Astrocyte of the spinal cord (primary cell): Measurements from ENCODE around the gene EXOC6B.
"Not testable (repeated sequence)": the region's sequence is repeated elsewhere in the genome, so short reads cannot be mapped to it uniquely, and the experiment has no call there.

Source experiments
- DNase-seq: peaks from one replicate; pipeline ENCODE4 v3.0.0; 2011; ENCODE audit warnings: low read depth, low spot score
- H3K4me3 ChIP-seq: 2 replicates; pipeline ENCODE4 v1.5.1; 2011; ENCODE audit warnings: low read depth, mild to moderate bottlenecking, low read length, moderate library complexity
- in situ Hi-C: cut with HindIII; loops from 2 replicates; pipeline ENCODE4 v1.10.0; 2017; ENCODE audit warnings: low sequenced_read_pairs
- TF ChIP-seq, protein P1 (sequence below): IDR thresholded peaks from 2 replicates; pipeline ENCODE4 v1.5.1; 2012; ENCODE audit warnings: low read depth, mild to moderate bottlenecking, low read length, inconsistent platforms

The EXOC6B gene

DNA sequence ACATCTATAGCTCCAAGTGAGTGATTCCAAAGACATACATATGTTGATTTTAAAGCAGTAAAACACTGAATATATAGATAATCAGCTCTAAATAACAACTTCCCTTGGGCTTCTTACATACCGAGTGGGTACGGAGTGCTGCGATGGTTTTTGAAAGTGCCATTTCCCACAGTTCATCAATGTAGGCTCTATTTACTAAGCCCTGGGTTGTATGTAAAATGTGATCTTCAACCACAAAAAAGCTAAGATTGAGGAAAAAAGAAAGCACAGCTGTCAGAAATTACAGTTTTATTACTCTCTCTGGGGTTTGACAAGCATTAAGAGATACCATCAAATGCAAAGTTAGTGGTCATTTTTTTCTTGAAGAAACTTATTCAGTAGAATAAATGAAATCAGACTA lies 312.8 kb downstream of the EXOC6B start:
- DNase-seq = no peak
- in situ Hi-C loops = no loop called here
- no peak overlapping the region for H3K4me3 ChIP-seq
- TF ChIP-seq, protein P1, sequence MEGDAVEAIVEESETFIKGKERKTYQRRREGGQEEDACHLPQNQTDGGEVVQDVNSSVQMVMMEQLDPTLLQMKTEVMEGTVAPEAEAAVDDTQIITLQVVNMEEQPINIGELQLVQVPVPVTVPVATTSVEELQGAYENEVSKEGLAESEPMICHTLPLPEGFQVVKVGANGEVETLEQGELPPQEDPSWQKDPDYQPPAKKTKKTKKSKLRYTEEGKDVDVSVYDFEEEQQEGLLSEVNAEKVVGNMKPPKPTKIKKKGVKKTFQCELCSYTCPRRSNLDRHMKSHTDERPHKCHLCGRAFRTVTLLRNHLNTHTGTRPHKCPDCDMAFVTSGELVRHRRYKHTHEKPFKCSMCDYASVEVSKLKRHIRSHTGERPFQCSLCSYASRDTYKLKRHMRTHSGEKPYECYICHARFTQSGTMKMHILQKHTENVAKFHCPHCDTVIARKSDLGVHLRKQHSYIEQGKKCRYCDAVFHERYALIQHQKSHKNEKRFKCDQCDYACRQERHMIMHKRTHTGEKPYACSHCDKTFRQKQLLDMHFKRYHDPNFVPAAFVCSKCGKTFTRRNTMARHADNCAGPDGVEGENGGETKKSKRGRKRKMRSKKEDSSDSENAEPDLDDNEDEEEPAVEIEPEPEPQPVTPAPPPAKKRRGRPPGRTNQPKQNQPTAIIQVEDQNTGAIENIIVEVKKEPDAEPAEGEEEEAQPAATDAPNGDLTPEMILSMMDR = no peak

DNA sequence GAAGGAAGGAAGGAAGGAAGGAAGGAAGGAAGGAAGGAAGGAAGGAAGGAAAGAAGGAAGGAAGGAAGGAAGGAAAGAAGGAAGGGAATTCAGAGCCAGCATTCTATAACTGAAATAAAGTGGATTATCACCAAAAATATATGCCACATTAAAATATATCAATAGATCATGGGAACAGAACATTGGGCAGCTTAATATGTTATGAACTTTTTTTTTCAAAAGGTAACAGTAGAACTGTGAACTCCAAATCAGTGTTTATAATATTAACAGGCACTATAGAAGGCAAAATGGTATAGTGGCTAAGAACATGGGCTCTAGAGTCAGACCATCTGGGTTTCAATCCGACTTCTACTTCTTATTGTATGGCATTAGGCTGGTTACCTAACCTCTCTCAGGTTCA lies 313.5 kb downstream of the EXOC6B start:
- in situ Hi-C loops = no loop called here
- H3K4me3 ChIP-seq = no peak overlapping the region
- DNase-seq = no peak
- TF ChIP-seq, protein P1 = no peak

DNA sequence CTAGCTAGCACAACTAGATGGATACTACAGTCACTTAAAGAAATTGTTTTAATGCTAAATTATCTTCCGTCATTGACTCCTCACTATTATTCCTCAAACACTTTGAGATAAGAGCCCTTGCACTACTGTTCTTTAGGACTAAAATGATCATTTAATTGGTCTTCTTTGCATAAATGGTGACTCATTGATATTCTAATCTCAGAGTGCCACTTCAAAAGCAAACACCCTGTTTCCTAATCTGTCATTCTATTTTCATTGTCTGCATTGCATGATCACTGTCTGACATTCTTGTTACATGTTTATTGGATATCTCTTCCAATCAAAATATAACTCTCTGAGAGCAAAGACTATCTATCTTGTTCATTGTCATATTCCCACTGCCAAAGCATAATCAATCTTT lies 313.9 kb downstream of the EXOC6B start:
- no peak overlapping the region for H3K4me3 ChIP-seq
- DNase-seq = no peak
- in situ Hi-C loops = no loop called here
- TF ChIP-seq, protein P1 = no peak

DNA sequence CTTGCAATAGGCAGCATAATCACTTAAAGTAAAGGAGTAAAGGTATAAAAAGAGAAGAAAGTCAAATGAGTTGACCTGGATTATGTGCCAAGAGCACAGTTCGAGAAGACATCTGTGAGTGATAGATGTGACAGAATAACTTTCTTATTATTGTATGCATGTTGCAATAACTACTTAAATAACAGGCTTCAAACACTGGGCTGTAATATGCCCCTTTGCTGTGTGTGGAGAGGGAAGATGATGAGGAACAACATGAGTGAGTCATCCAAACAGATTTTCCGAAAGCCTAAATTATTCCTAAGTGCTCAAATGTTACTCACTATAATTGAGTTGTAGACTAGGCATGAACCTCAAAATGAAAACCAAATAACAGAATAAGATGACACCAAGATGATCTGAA lies 328.1 kb downstream of the EXOC6B start:
- TF ChIP-seq, protein P1 = no peak
- in situ Hi-C loops = no loop called here
- DNase-seq = no peak
- no peak overlapping the region for H3K4me3 ChIP-seq

DNA sequence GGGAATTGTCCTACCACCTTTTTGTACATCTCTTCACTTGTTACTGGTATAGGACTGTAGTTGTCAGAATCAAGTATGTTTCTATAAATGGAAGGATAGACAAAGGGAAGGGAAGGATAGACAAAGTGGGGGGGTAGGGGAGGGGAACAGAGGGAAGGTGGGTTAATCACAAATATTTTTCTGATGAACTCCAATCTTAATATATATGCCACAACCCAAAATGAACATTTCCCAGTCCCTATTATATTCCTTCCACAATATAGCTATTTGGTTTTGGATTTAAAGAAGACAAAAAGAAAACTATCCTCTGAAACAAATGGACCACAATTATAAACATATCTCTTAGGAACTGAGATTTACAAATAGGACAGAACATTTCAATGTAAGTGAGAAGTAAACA lies 329.4 kb downstream of the EXOC6B start:
- in situ Hi-C loops = no loop called here
- TF ChIP-seq, protein P1 = no peak
- no peak for DNase-seq
- H3K4me3 ChIP-seq = no peak overlapping the region

DNA sequence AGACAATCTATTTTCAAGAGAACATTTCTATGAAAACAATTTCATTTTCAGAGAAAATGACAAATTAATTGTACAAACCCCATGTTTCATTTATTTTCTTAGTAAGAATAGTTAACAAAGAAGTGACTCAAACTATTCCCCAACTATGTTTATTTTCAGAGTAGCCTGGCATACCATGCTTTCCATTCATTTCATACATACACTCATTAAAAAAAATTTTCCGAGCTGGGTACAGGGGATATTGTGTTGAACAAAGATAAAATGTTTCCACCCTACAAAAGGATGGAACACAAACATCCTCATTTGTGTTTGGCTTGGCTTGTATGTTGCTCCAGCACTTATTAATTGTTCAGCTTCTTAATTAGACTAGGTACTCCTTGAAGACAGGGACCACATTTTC lies 331.4 kb downstream of the EXOC6B start:
- DNase-seq = peak; percentile 7
- in situ Hi-C loops = no loop called here
- TF ChIP-seq, protein P1 = no peak

DNA sequence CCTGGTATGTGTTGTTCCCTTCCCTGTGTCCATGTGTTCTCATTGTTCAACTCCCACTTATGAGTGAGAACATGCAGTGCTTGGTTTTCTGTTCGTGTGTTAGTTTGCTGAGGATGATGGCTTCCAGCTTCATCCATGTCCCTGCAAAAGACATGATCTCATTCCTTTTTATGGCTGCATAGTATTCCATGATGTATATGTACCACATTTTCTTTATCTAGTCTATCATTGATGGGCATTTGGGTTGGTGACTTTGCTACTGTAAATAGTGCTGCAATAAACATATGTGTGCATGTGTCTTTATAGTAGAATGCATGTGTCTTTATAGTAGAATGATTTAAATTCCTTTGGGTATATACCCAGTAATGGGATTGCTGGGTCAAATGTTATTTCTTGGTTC lies 341.2 kb downstream of the EXOC6B start:
- in situ Hi-C loops, DNase-seq, H3K4me3 ChIP-seq: not testable (repeated sequence)

More for the DNA sequence above, 331.4 kb downstream of the EXOC6B start:
- no peak overlapping the region for H3K4me3 ChIP-seq
